Measurements from ENCODE around the gene CLMN.
A peak's percentile ranks its signal among the peaks of the same experiment; 100 is the strongest.

CLMN gene

DNA sequence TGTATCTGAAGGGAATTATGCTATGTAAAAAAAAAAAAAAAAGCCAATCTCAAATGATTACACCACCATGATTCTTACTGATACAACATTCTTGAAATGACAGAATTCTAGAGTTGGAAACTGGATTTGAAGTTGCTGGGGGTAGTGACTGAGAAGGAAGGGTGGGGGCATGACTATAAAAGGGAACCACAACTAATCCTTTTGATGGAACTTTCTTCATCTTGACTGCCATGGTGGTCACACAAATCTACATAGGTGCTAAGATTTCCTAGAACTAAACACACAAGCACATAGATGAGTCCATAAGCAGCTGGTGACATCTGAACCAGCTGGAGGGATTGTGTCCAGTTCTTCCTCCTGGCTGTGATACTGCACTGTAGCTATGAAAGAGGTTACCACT is 51.4 kb downstream of the CLMN start:
- TF ChIP-seq, protein P1, sequence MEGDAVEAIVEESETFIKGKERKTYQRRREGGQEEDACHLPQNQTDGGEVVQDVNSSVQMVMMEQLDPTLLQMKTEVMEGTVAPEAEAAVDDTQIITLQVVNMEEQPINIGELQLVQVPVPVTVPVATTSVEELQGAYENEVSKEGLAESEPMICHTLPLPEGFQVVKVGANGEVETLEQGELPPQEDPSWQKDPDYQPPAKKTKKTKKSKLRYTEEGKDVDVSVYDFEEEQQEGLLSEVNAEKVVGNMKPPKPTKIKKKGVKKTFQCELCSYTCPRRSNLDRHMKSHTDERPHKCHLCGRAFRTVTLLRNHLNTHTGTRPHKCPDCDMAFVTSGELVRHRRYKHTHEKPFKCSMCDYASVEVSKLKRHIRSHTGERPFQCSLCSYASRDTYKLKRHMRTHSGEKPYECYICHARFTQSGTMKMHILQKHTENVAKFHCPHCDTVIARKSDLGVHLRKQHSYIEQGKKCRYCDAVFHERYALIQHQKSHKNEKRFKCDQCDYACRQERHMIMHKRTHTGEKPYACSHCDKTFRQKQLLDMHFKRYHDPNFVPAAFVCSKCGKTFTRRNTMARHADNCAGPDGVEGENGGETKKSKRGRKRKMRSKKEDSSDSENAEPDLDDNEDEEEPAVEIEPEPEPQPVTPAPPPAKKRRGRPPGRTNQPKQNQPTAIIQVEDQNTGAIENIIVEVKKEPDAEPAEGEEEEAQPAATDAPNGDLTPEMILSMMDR (IDR thresholded peaks at IDR 0.05; ENCODE audit: low read depth, low read length) = no peak
- DNase-seq (ENCODE audit: low read depth, low spot score) = no peak
- H3K4me3 ChIP-seq (ENCODE audit: low read depth, low read length) = no peak overlapping the region
- in situ Hi-C loops (cut with HindIII; ENCODE audit: low sequenced_read_pairs) = no loop called here

DNA sequence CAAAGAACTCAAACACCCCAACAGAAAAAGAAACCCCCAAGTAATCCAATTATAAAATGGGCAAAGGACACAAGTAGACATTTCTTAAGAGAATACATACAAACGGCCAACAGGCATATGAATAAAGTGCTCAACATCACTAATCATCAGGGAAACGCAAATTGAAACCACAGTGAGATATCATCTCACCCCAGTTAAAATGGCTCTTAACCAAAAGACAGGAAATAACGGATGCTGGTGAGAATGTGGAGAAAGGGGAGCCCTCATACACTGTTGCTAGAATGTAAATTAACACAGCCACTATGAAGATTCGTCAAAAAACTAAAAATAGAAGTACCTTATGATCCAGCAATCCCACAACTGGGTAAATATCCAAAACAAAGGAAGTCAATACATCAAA is 52.4 kb downstream of the CLMN start:
- no peak overlapping the region for H3K4me3 ChIP-seq (ENCODE audit: low read depth, low read length)
- in situ Hi-C loops (cut with HindIII; ENCODE audit: low sequenced_read_pairs) = no loop called here
- DNase-seq (ENCODE audit: low read depth, low spot score) = no peak
- TF ChIP-seq, protein P1 (IDR thresholded peaks at IDR 0.05; ENCODE audit: low read depth, low read length) = no peak

GRCh38 chr14:95265106-95266094 is 54.3 kb downstream of the CLMN start:
- in situ Hi-C loops (cut with HindIII; ENCODE audit: low sequenced_read_pairs) = no loop called here
- TF ChIP-seq, protein P1 (IDR thresholded peaks at IDR 0.05; ENCODE audit: low read depth, low read length) = no peak
- peak; percentile 96 for DNase-seq (ENCODE audit: low read depth, low spot score)
- H3K4me3 ChIP-seq (ENCODE audit: low read depth, low read length) = no peak overlapping the region

GRCh38 chr14:95264271-95264973 is 55.3 kb downstream of the CLMN start:
- TF ChIP-seq, protein P1 (IDR thresholded peaks at IDR 0.05; ENCODE audit: low read depth, low read length) = no peak
- no peak overlapping the region for H3K4me3 ChIP-seq (ENCODE audit: low read depth, low read length)
- no peak for DNase-seq (ENCODE audit: low read depth, low spot score)
- in situ Hi-C loops (cut with HindIII; ENCODE audit: low sequenced_read_pairs) = no loop called here

- TF ChIP-seq, protein P1 (IDR thresholded peaks at IDR 0.05; ENCODE audit: low read depth, low read length) = no peak
- in situ Hi-C loops (cut with HindIII; ENCODE audit: low sequenced_read_pairs) = no loop called here
- no peak overlapping the region for H3K4me3 ChIP-seq (ENCODE audit: low read depth, low read length)
- DNase-seq (ENCODE audit: low read depth, low spot score) = no peak
Observed at GRCh38 chr14:95263527-95264231, 56.0 kb downstream of the CLMN start.

DNA sequence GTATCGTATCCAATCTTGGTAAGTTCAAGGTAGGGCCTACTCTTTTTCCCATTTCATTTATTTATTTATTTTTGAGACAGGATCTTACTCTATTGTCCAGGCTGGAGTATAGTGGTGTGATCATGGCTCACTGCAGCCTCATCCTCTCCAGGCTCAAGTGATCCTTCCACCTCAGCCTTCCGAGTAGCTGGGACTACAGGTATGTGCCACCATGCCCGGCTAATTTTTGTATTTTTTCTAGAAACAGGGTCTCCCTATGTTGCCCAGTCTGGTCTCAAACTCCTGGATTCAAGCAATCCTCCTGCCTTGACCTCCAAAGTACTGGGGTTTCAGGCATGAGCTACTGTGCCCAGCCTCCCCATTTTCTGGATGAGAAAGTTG is 57.2 kb downstream of the CLMN start:
- TF ChIP-seq, protein P1 (IDR thresholded peaks at IDR 0.05; ENCODE audit: low read depth, low read length) = no peak
- no peak overlapping the region for H3K4me3 ChIP-seq (ENCODE audit: low read depth, low read length)
- in situ Hi-C loops (cut with HindIII; ENCODE audit: low sequenced_read_pairs) = no loop called here
- DNase-seq (ENCODE audit: low read depth, low spot score) = no peak

All from astrocyte of the spinal cord (primary cell).